Measurements from ENCODE around the gene DIAPH1.
A peak's percentile ranks its signal among the peaks of the same experiment; 100 is the strongest.

Gene DIAPH1

GRCh38 chr5:141517312-141517711 lies 101.5 kb downstream of the DIAPH1 start:
- DNase-seq: no peak

- DNase-seq: no peak
These were observed 102.2 kb downstream of the DIAPH1 start for GRCh38 chr5:141516672-141517025.

- no peak for DNase-seq
These were observed 102.7 kb downstream of the DIAPH1 start for GRCh38 chr5:141515946-141516671.

- DNase-seq: no peak
These were observed 103.7 kb downstream of the DIAPH1 start for GRCh38 chr5:141515141-141515540.

- DNase-seq: no peak
These were observed 104.3 kb downstream of the DIAPH1 start for GRCh38 chr5:141514330-141515133.

- DNase-seq: peak; percentile 36
These were observed 105.0 kb downstream of the DIAPH1 start for GRCh38 chr5:141513627-141514329.

GRCh38 chr5:141512911-141513626 lies 105.7 kb downstream of the DIAPH1 start:
- peak; percentile 16 for DNase-seq

- DNase-seq: peak; percentile 69
These were observed 106.3 kb downstream of the DIAPH1 start for GRCh38 chr5:141512390-141512910.

- DNase-seq: no peak
These were observed 107.0 kb downstream of the DIAPH1 start for GRCh38 chr5:141511771-141512325.

GRCh38 chr5:141510850-141511601 lies 107.8 kb downstream of the DIAPH1 start:
- no peak for DNase-seq

GRCh38 chr5:141510160-141510559 lies 108.6 kb downstream of the DIAPH1 start:
- DNase-seq: no peak

- DNase-seq: peak; percentile 69
These were observed 109.8 kb downstream of the DIAPH1 start for GRCh38 chr5:141508798-141509611.

- DNase-seq: no peak
These were observed 110.4 kb downstream of the DIAPH1 start for GRCh38 chr5:141508440-141508797.

GRCh38 chr5:141507387-141508091 lies 111.3 kb downstream of the DIAPH1 start:
- DNase-seq: no peak

- no peak for DNase-seq
These were observed 112.2 kb downstream of the DIAPH1 start for GRCh38 chr5:141506381-141507155.

- DNase-seq: no peak
These were observed 114.6 kb downstream of the DIAPH1 start for GRCh38 chr5:141504216-141504615.

GRCh38 chr5:141503681-141504080 lies 115.1 kb downstream of the DIAPH1 start:
- DNase-seq: no peak

GRCh38 chr5:141501761-141502160 lies 117.0 kb downstream of the DIAPH1 start:
- no peak for DNase-seq

- DNase-seq: no peak
These were observed 122.8 kb downstream of the DIAPH1 start for GRCh38 chr5:141496038-141496437.

Measured in NCI-H82 (cell line).